Measurements from ENCODE around the gene MAPK8IP3. TPM values are rescaled to one million over a fixed set of nuclear protein-coding genes. Genes with fewer than 3 reads are reported as not detected.
A peak's percentile ranks its signal among the peaks of the same experiment; 100 is the strongest.

The MAPK8IP3 gene
- total and polyA plus RNA-seq, 9 of the 15 experiments (the other 6 are each of a cell fraction or from before 2014, with no cell fraction given): 0.17 to 58.7 (median 16.7) TPM

DNA sequence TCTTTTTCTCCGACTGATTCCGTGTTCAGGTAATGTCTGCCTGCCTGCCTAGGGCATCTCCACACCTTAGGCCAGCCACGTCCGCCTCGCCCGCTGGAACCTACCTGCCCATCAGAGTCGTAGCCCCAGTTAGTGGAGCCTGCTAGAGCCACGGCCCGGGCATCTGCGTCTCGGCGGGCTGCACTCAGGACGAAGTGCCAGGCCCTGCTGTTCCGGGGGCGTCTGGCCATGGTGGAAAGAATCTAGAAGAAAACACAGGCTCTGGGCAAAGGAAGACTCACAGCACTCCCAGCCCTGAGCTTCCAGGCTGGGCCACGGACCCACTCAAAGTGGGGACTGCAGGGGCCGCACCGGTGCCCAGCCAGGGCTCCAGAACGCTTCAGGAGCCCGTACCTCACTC lies 75.3 kb downstream of the MAPK8IP3 start:
- intact Hi-C loops (cut with micrococcal nuclease) (loop anchor here (5.0 kb wide), 1 partner anchor 169 kb away; the partner anchor contains the start of genes CRAMP1 and IFT140), in situ Hi-C loops (cut with MboI) (loop anchor here (5.0 kb wide), 1 partner anchor 151 kb away; no protein-coding TSS in a partner anchor)
- Histone ChIP-seq H3K27ac (ENCODE audit: extremely low read depth, low read depth, low read length) (no peak overlapping the region), H3K4me1 (replicated peaks in 1 of 2; ENCODE audit: control insufficient read depth in 2 of 2, insufficient read depth in 2 of 2, low read length in 2 of 2) (peaks cover 4 to 85% of the 10 kb centered on the region in 2 experiments; a peak in 3 of 5 replicates), H3K79me2 (ENCODE audit: control insufficient read depth, insufficient read depth, low read length) (peaks cover 43% of the 10 kb centered on the region), H3K4me2 (ENCODE audit: insufficient read depth, low read length) (peak overlapping the region; percentile 98), H3K36me3 (ENCODE audit: control insufficient read depth, insufficient read depth, low read length) (peaks cover 52% of the 10 kb centered on the region; the same call in 1 of the 3 replicates), H3K4me3 (peak overlapping the region; percentile 99), H3K9me1 (ENCODE audit: control insufficient read depth, insufficient read depth, low read length) (no peaks in the 10 kb centered on the region), H4K20me1 (replicated peaks; ENCODE audit: control insufficient read depth, insufficient read depth, low read length) (peaks cover 3% of the 10 kb centered on the region; the same call in 1 of the 2 replicates), H3K9me3 (replicated peaks; ENCODE audit: control insufficient read depth, insufficient read depth, low read depth, low read length) (no peaks in the 10 kb centered on the region), H3K27me3 (ENCODE audit: control insufficient read depth in 2 of 2, insufficient read depth in 2 of 2, low read length in 2 of 2) (no peaks in the 10 kb centered on the region), H3K9ac (ENCODE audit: insufficient read depth in 1 of 2, low read depth in 2 of 2, low read length in 2 of 2) (peak overlapping the region; percentile 77 to 96; a peak in 3 of 4 replicates), H2AFZ (ENCODE audit: low read depth, low read length) (no peak overlapping the region)
- FAIRE-seq: no peak
- WGBS (ENCODE audit: insufficient coverage, low coverage, missing lambda C conversion rate): 84% methylated on average over 18 of the region's 20 CpGs
- no TSS peak for BruUV-seq (replicated peaks)
- DNase-seq (ENCODE audit: extremely low read depth in 1 of 4, low spot score in 3 of 4): no peak
- ATAC-seq: no peak
- TF ChIP-seq CHD1 (IDR thresholded peaks at IDR 0.05; ENCODE audit: low read length): peak; percentile 26
- TF ChIP-seq, protein P1, sequence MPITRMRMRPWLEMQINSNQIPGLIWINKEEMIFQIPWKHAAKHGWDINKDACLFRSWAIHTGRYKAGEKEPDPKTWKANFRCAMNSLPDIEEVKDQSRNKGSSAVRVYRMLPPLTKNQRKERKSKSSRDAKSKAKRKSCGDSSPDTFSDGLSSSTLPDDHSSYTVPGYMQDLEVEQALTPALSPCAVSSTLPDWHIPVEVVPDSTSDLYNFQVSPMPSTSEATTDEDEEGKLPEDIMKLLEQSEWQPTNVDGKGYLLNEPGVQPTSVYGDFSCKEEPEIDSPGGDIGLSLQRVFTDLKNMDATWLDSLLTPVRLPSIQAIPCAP (CRISPR knock-in tag; IDR thresholded peaks at IDR 0.05; ENCODE audit: borderline replicate concordance): no peak
- peak; percentile 0 for TF ChIP-seq RBM22 (IDR thresholded peaks at IDR 0.05; ENCODE audit: low read depth, low read length, poor library complexity, severe bottlenecking)
- TF ChIP-seq POLR2G (IDR thresholded peaks at IDR 0.05; ENCODE audit: low read depth, low read length): peak; percentile 20; the same call in 1 of the 2 replicates
- TF ChIP-seq ZNF668 (CRISPR knock-in tag; IDR thresholded peaks at IDR 0.05): no peak
- TF ChIP-seq ZSCAN29 (IDR thresholded peaks at IDR 0.05): no peak
- no peak for TF ChIP-seq SREBF1 (IDR thresholded peaks at IDR 0.05; ENCODE audit: borderline replicate concordance, low read depth, low read length)
- no peak for TF ChIP-seq RB1 (IDR thresholded peaks at IDR 0.05; ENCODE audit: low read depth)
- no peak for TF ChIP-seq FOXP1 (CRISPR knock-in tag; IDR thresholded peaks at IDR 0.05)
- no peak for TF ChIP-seq DACH1 (IDR thresholded peaks at IDR 0.05; ENCODE audit: partially characterized antibody)
- ChIA-PET POLR2A (interaction anchor here (1.4 to 2.3 kb wide), 3 partner anchors 9 to 184 kb away, joined by 3 to 35 read pairs (median 14); partner anchors contain the start of genes EME2, IGFALS, MRPS34 and NME3), CTCF (ENCODE audit: low intra/inter-chr PET ratio) (no interaction called here)
